HG03521 (cell line): ENCODE data around the gene ADPRH.
A peak's percentile ranks its signal among the peaks of the same experiment; 100 is the strongest.
"Not testable (repeated sequence)": the region's sequence is repeated elsewhere in the genome, so short reads cannot be mapped to it uniquely, and the experiment has no call there.

Source experiments
- ATAC-seq: cut with Tn5 transposase; IDR thresholded peaks from one replicate; pipeline ENCODE4 v1.9.1; 2021; ENCODE audit warnings: mild to moderate bottlenecking, moderate library complexity; ENCODE audit not compliant: unreplicated experiment

Gene ADPRH

GRCh38 chr3:119559441-119559963, 19.8 kb upstream of the ADPRH start, which contains the start of gene CD80:
CD80 (minus strand) TSS chr3:119559614; CDS start chr3:119557728, 1,886 bp downstream.
- peak; percentile 61 for ATAC-seq

GRCh38 chr3:119560160-119560559, 19.1 kb upstream of the ADPRH start:
- ATAC-seq, result no peak

- peak; percentile 60 for ATAC-seq
Measured at GRCh38 chr3:119562307-119562961, 16.9 kb upstream of the ADPRH start.

- ATAC-seq, result not testable (repeated sequence)
Measured at GRCh38 chr3:119563334-119563733, 16.0 kb upstream of the ADPRH start.

GRCh38 chr3:119569156-119569555, 10.1 kb upstream of the ADPRH start:
- ATAC-seq, result no peak

GRCh38 chr3:119570229-119570628, 9.1 kb upstream of the ADPRH start:
- ATAC-seq, result no peak

GRCh38 chr3:119571230-119571629, 8.1 kb upstream of the ADPRH start:
- ATAC-seq, result no peak

- ATAC-seq, result no peak
Measured at GRCh38 chr3:119571688-119572087, 7.6 kb upstream of the ADPRH start.

GRCh38 chr3:119575507-119575906, 3.8 kb upstream of the ADPRH start:
- ATAC-seq, result no peak

GRCh38 chr3:119580067-119580760, 922 bp downstream of the ADPRH start:
- peak; percentile 65 for ATAC-seq

- no peak for ATAC-seq
Measured at GRCh38 chr3:119582178-119582577, 2.9 kb downstream of the ADPRH start.

- ATAC-seq, result no peak
Measured at GRCh38 chr3:119585208-119585607, 5.9 kb downstream of the ADPRH start.

- ATAC-seq, result no peak
Measured at GRCh38 chr3:119585856-119586570, 6.7 kb downstream of the ADPRH start.

GRCh38 chr3:119586733-119587172, 7.5 kb downstream of the ADPRH start:
- no peak for ATAC-seq

GRCh38 chr3:119588112-119588511, 8.8 kb downstream of the ADPRH start:
- no peak for ATAC-seq

- no peak for ATAC-seq
Measured at GRCh38 chr3:119589102-119589773, 9.9 kb downstream of the ADPRH start.

- ATAC-seq, result no peak
Measured at GRCh38 chr3:119590706-119591105, 11.4 kb downstream of the ADPRH start.

- no peak for ATAC-seq
Measured at GRCh38 chr3:119592861-119593260, 13.6 kb downstream of the ADPRH start.

- no peak for ATAC-seq
Measured at GRCh38 chr3:119594066-119594465, 14.8 kb downstream of the ADPRH start.

GRCh38 chr3:119594929-119595328, 15.6 kb downstream of the ADPRH start:
- ATAC-seq, result not testable (repeated sequence)
